Ovary (tissue), 9 donors: ENCODE data around the gene FAM149B1. TPM values are rescaled to one million over a fixed set of nuclear protein-coding genes. Genes with fewer than 3 reads are reported as not detected.

Source experiments
- DNase-seq, 5 donors: peaks; one replicate each; pipeline ENCODE4 v3.0.0-alpha.2; 2019 to 2020
- H3K27ac ChIP-seq, 2 donors: fragments of 200-600 bp; one replicate each; pipeline versions ENCODE4 v1.5.1 to v1.8.0; 2019 to 2022
- H3K27me3 ChIP-seq: fragments of 200-600 bp; one replicate; pipeline ENCODE4 v1.8.0; 2022
- H3K36me3 ChIP-seq: fragments of 200-600 bp; sonication (generic); one replicate; pipeline ENCODE4 v1.5.1; 2019
- H3K4me1 ChIP-seq: one replicate; pipeline ENCODE4 v1.8.1; 2013; ENCODE audit warnings: mild to moderate bottlenecking, moderate library complexity; ENCODE audit not compliant: insufficient read depth
- H3K4me3 ChIP-seq: fragments of 200-600 bp; sonication (generic); one replicate; pipeline ENCODE4 v1.5.1; 2017
- H3K9me3 ChIP-seq, 2 donors: fragments of 200-600 bp in 1 of 2; sonication (generic) in 1 of 2; one replicate each; pipeline versions ENCODE4 v1.5.1 to v1.8.1; 2013 to 2019; ENCODE audit warnings: mild to moderate bottlenecking in 1 of 2, moderate library complexity in 1 of 2
- CTCF ChIP-seq, 3 donors: fragments of 450-650 bp in 2 of 3; fragments of 200-600 bp in 1 of 3; IDR thresholded peaks; one replicate each; pipeline versions ENCODE4 v1.5.1 to v1.8.0; 2016 to 2022; ENCODE audit warnings: antibody characterized with exemption in 3 of 3, mild to moderate bottlenecking in 1 of 3
- EP300 ChIP-seq: sonication (generic); formaldehyde crosslinking; IDR thresholded peaks from one replicate; pipeline ENCODE4 v1.6.1; 2017; ENCODE audit warnings: antibody characterized with exemption
- POLR2A ChIP-seq: fragments of 450-650 bp; IDR thresholded peaks from one replicate; pipeline ENCODE4 v1.6.1; 2017; ENCODE audit warnings: antibody characterized with exemption, mild to moderate bottlenecking, moderate library complexity
- WGBS, 3 donors: extraction: QIAGEN DNeasy Blood & Tissue Kit in 1 of 3; methylation state at CpG; one replicate each; pipeline versions ENCODE4 v1.1.5 to v1.1.7; 2013 to 2017; 5-methylcytosine and 5-hydroxymethylcytosine counted together
- intact Hi-C, 4 donors: fragments of 100-400 bp; cut with DNase I; formaldehyde crosslinking; loops; one replicate each; pipeline versions ENCODE4 v1.11.0 to v1.15.1; 2022 to 2023
- polyA plus RNA-seq, 2 donors: library from polyadenylated mRNA; stranded (reverse); fragments of 200-250 nt in 1 of 2; fragments of 350-450 nt in 1 of 2; fragmentation: Illumina TruSeq in 1 of 2; extraction: RNeasy Lipid Tissue Mini Kit (QIAGEN cat#74804) in 1 of 2; gene quantifications; one replicate each; pipeline ENCODE4 v1.2.3, GENCODE V29; 2013 to 2014
- total RNA-seq, 7 donors: library from RNA; depleted of rRNA in 2 of 7; stranded (reverse); fragments of >200 nt in 2 of 7; fragmentation: NEBNext Ultra II Directional in 3 of 7; extraction: Animal tissue kit (Norgen Biotek cat#: 25700) in 3 of 7; gene quantifications; one replicate each; pipeline versions ENCODE4 v1.1.0 to v1.2.4, GENCODE V29; 2016 to 2023
- donor health status: DM: no; HTN: no; CAD: no; lungs with moderate emphysema.
- donor health status: DM: no; HTN: no; CAD: no.
- donor health status: Bipolar disorder and iron deficiency.
- donor health status: DM: yes; HTN: yes; CAD: no.
- donor health status: DM: no; HTN: no; CAD: no.
- donor health status: DM: yes; HTN: yes; CAD: no.

FAM149B1 gene
- total and polyA plus RNA-seq, 9 donors: 11.7 to 34.8 (median 23.2) TPM

- TF ChIP-seq CTCF (IDR thresholded peaks at IDR 0.05) (no peak), EP300 (no peak), POLR2A (no peak)
- WGBS, 3 donors: 81 to 84% (median 83%) methylated on average over 2 of the region's 2 CpGs
- no peaks in the 10 kb centered on the region for H3K36me3 ChIP-seq
- no peaks in the 10 kb centered on the region for H3K9me3 ChIP-seq
- DNase-seq: no peak
- no peaks in the 10 kb centered on the region for H3K27me3 ChIP-seq
- no peaks in the 10 kb centered on the region for H3K4me1 ChIP-seq
- H3K4me3 ChIP-seq: no peak overlapping the region
- H3K27ac ChIP-seq: no peak overlapping the region
- intact Hi-C loops: no loop called here
Observed at GRCh38 chr10:73207883-73208282, 40.0 kb downstream of the FAM149B1 start.

- WGBS, 3 donors: 67 to 83% (median 69%) methylated on average over 1 of the region's 1 CpG
Observed at GRCh38 chr10:73209705-73210104, 41.8 kb downstream of the FAM149B1 start.

GRCh38 chr10:73210395-73211105 lies 42.6 kb downstream of the FAM149B1 start:
- Histone ChIP-seq H3K36me3 (no peaks in the 10 kb centered on the region), H3K4me1 (no peaks in the 10 kb centered on the region), H3K4me3 (no peak overlapping the region), H3K9me3 (no peaks in the 10 kb centered on the region), H3K27me3 (no peaks in the 10 kb centered on the region), H3K27ac (no peak overlapping the region)
- intact Hi-C loops: no loop called here
- 95 to 96% (median 96%) methylated on average over 3 of the region's 3 CpGs for WGBS, 3 donors
- TF ChIP-seq EP300 (no peak), POLR2A (no peak), CTCF (IDR thresholded peaks at IDR 0.05) (no peak)
- no peak for DNase-seq

More at GRCh38 chr10:73209705-73210104, 41.8 kb downstream of the FAM149B1 start:
- no peak for TF ChIP-seq POLR2A
- TF ChIP-seq EP300: no peak
- TF ChIP-seq CTCF (IDR thresholded peaks at IDR 0.05): no peak
- Histone ChIP-seq H3K36me3 (no peaks in the 10 kb centered on the region), H3K9me3 (no peaks in the 10 kb centered on the region), H3K4me1 (no peaks in the 10 kb centered on the region), H3K27ac (no peak overlapping the region), H3K4me3 (no peak overlapping the region), H3K27me3 (no peaks in the 10 kb centered on the region)
- intact Hi-C loops: no loop called here
- DNase-seq: no peak

- H3K36me3 ChIP-seq: no peaks in the 10 kb centered on the region
- H3K9me3 ChIP-seq: no peaks in the 10 kb centered on the region
- no peaks in the 10 kb centered on the region for H3K27me3 ChIP-seq
- no peak overlapping the region for H3K27ac ChIP-seq
- WGBS, 3 donors: 86 to 92% (median 92%) methylated on average over 4 of the region's 4 CpGs
- TF ChIP-seq CTCF (IDR thresholded peaks at IDR 0.05) (no peak), POLR2A (no peak)
- DNase-seq: no peak
- intact Hi-C loops: no loop called here
- no peak overlapping the region for H3K4me3 ChIP-seq
- no peaks in the 10 kb centered on the region for H3K4me1 ChIP-seq
Observed at GRCh38 chr10:73211106-73211811, 43.3 kb downstream of the FAM149B1 start.
